ENCODE measurements around the gene RHOJ.
"Not testable (repeated sequence)": the region's sequence is repeated elsewhere in the genome, so short reads cannot be mapped to it uniquely, and the experiment has no call there.

Gene RHOJ

GRCh38 chr14:63204407-63205043, at the start of gene RHOJ:
Gene RHOJ (plus strand): TSS chr14:63204443. CDS start chr14:63204870, 427 bp downstream.
- DNase-seq (ENCODE audit: low read depth in 2 of 2), result no peak

GRCh38 chr14:63155511-63156185, 48.6 kb upstream of the RHOJ start:
- no peak for DNase-seq (ENCODE audit: low read depth in 2 of 2)

GRCh38 chr14:63157195-63157594, 47.0 kb upstream of the RHOJ start:
- no peak for DNase-seq (ENCODE audit: low read depth in 2 of 2)

GRCh38 chr14:63163306-63163705, 40.9 kb upstream of the RHOJ start:
- DNase-seq (ENCODE audit: low read depth in 2 of 2), result no peak

GRCh38 chr14:63164108-63164683, 40.0 kb upstream of the RHOJ start:
- no peak for DNase-seq (ENCODE audit: low read depth in 2 of 2)

- DNase-seq (ENCODE audit: low read depth in 2 of 2), result not testable (repeated sequence)
These were observed 39.0 kb upstream of the RHOJ start for GRCh38 chr14:63165267-63165666.

GRCh38 chr14:63167044-63167443, 37.2 kb upstream of the RHOJ start:
- DNase-seq (ENCODE audit: low read depth in 2 of 2), result no peak

- no peak for DNase-seq (ENCODE audit: low read depth in 2 of 2)
These were observed 29.5 kb upstream of the RHOJ start for GRCh38 chr14:63174760-63175191.

GRCh38 chr14:63175531-63175930, 28.7 kb upstream of the RHOJ start:
- DNase-seq (ENCODE audit: low read depth in 2 of 2), result no peak

- no peak for DNase-seq (ENCODE audit: low read depth in 2 of 2)
These were observed 25.3 kb upstream of the RHOJ start for GRCh38 chr14:63178912-63179311.

- DNase-seq (ENCODE audit: low read depth in 2 of 2), result no peak
These were observed 24.9 kb upstream of the RHOJ start for GRCh38 chr14:63179383-63179782.

- DNase-seq (ENCODE audit: low read depth in 2 of 2), result no peak
These were observed 24.2 kb upstream of the RHOJ start for GRCh38 chr14:63180011-63180410.

- DNase-seq (ENCODE audit: low read depth in 2 of 2), result no peak
These were observed 21.3 kb upstream of the RHOJ start for GRCh38 chr14:63182968-63183367.

- no peak for DNase-seq (ENCODE audit: low read depth in 2 of 2)
These were observed 17.8 kb upstream of the RHOJ start for GRCh38 chr14:63186453-63186852.

- DNase-seq (ENCODE audit: low read depth in 2 of 2), result no peak
These were observed 13.0 kb upstream of the RHOJ start for GRCh38 chr14:63191211-63191610.

GRCh38 chr14:63192085-63192484, 12.2 kb upstream of the RHOJ start:
- DNase-seq (ENCODE audit: low read depth in 2 of 2), result no peak

- DNase-seq (ENCODE audit: low read depth in 2 of 2), result no peak
These were observed 11.0 kb upstream of the RHOJ start for GRCh38 chr14:63193236-63193635.

- DNase-seq (ENCODE audit: low read depth in 2 of 2), result no peak
These were observed 4.1 kb upstream of the RHOJ start for GRCh38 chr14:63200035-63200740.

GRCh38 chr14:63200767-63201166, 3.5 kb upstream of the RHOJ start:
- DNase-seq (ENCODE audit: low read depth in 2 of 2), result no peak

GRCh38 chr14:63203015-63203414, 1.2 kb upstream of the RHOJ start:
- DNase-seq (ENCODE audit: low read depth in 2 of 2), result no peak

- no peak for DNase-seq (ENCODE audit: low read depth in 2 of 2)
These were observed 431 bp upstream of the RHOJ start for GRCh38 chr14:63203618-63204406.

All from stimulated activated CD4-positive, alpha-beta T cell treated with anti-CD3 and anti-CD28 coated beads, Interleukin-1b, Interleukin-23, amount 100 ng/mL, for 4 hours (primary cell).